ENCODE results near the gene KIF5A.

KIF5A gene

GRCh38 chr12:57632958-57633840 is 83.4 kb downstream of the KIF5A start, which contains the start of gene B4GALNT1:
B4GALNT1 (minus strand) TSS chr12:57633201; CDS start chr12:57632132, 1,069 bp downstream.
- peak; percentile 29 for DNase-seq (ENCODE audit: low read depth)
- peak within 1 kb of the TSS; percentile 37 for H3K4me3 ChIP-seq (ENCODE audit: control insufficient read depth, low read depth, low read length)
- TF ChIP-seq CTCF (conservative IDR thresholded peaks at IDR 0.05; ENCODE audit: control insufficient read depth, insufficient read depth, low read depth, low read length) = peak; percentile 55

Measured in fibroblast of mammary gland (primary cell).